HT1080 (cell line): ENCODE data around the gene MYLK3. TPM values are rescaled to one million over a fixed set of nuclear protein-coding genes. Genes with fewer than 3 reads are reported as not detected.
"Not testable (repeated sequence)": the region's sequence is repeated elsewhere in the genome, so short reads cannot be mapped to it uniquely, and the experiment has no call there.

ENCODE experiments used
- DNase-seq: peaks from one replicate; pipeline ENCODE4 v3.0.0-alpha.2; 2015; ENCODE audit warnings: low read depth
- total RNA-seq: library from RNA; depleted of rRNA; stranded (reverse); fragments of >200 nt; shearing (Covaris generic); gene quantifications from 2 replicates; pipeline ENCODE4 v1.2.3, GENCODE V29; 2014; rRNA removed

The MYLK3 gene
- total RNA-seq, 1 experiment from 2014 or later: 0.19 TPM

DNA sequence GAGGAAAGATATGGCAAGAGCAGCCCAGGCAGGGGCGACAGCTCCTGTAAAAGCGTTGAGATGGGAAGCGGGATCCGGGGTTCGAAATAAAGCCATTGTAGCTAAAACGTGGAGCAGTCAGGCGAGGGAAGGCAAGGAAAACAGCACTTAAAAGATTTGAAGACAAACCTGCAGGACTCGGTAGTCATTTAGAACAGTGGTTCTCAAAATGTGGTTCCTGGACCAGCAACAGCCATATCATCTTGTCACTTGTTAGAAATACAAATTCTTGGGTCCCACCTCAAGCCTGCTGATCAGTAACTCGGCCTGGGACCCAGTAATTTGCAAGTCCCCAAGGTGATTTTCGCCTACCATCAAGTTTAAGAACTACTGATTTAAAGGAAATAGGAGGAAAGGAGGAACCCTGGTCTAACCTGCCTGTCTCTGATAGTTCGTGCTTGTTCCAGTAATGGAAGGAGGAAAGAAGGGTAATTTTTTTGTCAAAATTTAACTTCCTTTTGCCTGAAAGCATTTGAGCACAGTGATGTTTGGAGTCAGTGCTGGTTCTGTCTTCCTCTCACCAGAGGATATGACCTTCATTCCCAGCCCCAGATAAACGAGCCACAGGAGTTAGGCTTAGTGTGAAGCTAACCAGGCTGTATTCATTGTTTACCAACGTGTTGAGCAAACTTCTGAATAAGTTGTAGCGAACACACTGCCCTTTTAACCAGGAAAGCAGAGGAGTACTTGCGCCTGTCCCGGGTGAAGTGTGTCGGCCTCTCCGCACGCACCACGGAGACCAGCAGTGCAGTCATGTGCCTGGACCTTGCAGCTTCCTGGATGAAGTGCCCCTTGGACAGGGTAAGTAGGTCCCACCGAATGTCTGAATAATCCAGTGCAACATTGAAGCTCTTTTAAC is 57.6 kb downstream of the MYLK3 start:
- DNase-seq: no peak

DNA sequence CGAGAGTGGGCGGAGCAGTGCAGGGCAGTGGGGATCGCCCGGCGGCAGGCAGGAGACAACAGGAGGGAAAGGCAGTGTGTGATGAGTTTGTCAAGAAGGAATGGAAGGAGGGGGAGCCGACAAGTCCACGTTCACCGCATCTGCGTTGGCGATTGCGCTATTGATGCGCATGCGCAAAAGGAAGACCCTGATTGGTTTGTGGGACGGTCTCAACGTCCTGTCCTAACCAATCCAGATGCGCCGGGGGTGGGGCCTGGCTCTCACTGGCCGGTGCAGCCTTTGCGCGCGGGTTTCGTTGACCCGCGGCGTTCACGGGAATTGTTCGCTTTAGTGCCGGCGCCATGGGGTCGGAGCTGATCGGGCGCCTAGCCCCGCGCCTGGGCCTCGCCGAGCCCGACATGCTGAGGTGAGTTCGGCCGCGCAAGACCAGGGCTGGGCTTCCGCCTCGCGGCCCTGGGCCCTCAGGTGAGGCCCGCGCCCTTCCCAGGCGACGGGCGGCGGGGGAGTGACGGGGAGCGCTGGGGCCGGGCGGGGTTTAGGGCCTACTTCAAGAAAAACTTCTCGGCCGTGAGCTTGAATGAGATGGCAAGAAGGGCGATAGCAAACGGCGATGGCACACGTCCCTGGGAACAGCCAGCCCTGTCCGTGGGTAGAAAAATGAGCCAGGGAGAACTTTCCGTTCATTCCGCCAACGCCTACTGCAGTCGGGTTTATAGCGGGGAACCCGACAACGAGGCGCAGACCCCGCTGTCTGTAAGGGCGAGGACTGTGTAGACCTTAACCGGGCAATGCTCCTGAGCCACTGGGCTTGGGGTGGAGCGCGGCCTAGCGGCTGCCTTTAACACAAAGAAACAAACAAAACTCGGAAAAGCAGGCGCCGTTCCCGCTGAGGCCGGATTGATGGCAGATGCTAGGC is 58.5 kb downstream of the MYLK3 start, which contains the start of gene ORC6:
Gene ORC6 (plus strand): TSS at position 295 of the 916 bp plus-strand sequence. CDS start 47 bp downstream, at position 342.
- peak; percentile 92 for DNase-seq

DNA sequence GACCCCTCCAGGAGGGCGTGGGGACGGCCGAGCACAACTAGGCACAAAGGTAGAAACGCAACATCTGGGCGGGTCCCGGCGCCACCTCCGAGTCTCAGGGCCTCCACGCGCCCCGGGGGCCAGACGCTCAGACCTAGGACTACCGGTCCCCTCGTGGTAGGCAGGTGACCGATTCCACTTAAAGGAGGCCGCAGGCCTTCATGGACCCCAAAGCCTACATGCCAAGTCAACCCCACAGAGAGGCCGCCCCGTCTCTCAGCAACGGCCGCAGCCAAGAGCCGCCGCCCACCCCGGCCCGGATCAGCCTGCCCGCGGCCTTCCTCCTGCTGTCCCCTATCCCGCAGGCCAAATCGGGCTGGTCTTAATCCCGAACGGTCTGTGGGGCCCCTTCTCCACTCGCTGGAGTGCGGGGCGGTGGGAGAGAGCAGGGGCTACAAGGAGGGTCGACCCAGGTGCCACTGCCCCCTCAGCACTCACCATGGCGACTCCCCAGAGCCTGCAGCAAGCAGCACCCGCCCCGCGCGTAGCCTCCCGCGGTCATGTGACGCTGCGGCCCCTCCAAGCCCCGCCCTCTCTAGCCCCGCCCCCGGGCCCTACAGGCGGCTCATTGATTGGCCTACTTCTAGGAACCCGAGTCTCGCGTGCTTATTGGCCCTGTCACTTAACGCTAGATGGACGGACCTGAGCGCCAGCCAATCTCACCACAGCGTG is 59.3 kb downstream of the MYLK3 start, which contains the start of gene VPS35:
Gene VPS35 (minus strand): TSS at position 525 of the 711 bp plus-strand sequence. CDS start 45 bp downstream, at position 480.
- DNase-seq: peak; percentile 95

DNA sequence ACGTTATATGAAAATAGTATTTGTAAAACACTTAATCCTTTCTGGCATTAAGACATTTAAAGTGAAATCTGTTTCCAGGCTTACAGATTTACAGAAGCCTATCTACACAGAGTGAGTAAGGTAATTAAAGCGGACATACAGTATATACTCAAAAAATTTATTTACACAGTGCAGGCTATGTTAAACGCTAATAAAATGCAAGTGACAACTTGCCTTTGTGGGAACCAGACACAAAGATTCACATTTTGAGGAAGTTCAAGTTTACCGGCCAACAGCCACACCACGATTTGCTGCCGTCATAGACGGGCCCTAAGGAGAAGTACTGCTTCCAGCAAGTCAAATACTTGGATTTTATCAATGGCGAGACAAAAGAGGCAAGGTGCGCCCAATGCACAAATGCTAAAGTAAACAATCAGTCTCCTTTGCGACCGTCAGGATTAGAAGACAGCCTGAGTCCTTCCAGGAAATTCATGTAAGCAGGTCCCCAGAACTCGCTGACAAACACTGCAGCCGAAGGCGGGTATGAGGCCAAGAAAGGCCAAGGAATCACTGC is 60.0 kb downstream of the MYLK3 start:
- no peak for DNase-seq

DNA sequence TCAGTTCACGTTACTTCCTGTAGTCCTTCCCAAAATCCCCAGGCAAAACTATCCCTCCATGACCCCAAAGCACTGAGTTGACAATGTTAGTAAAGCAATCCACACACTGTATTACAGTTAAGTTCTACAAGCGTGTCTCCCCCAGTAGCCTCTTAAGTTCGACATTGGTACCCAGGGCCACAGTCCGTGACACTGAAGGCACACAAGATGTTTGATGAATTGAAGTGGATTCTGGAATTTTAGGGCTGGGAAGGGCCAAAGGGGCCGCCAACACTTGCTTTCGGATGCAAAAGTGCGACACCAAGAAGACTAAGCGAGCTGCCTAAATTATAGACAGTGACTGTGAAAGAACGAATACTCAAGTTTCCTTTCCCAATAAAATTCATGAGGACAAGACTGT is 60.7 kb downstream of the MYLK3 start:
- DNase-seq: no peak

DNA sequence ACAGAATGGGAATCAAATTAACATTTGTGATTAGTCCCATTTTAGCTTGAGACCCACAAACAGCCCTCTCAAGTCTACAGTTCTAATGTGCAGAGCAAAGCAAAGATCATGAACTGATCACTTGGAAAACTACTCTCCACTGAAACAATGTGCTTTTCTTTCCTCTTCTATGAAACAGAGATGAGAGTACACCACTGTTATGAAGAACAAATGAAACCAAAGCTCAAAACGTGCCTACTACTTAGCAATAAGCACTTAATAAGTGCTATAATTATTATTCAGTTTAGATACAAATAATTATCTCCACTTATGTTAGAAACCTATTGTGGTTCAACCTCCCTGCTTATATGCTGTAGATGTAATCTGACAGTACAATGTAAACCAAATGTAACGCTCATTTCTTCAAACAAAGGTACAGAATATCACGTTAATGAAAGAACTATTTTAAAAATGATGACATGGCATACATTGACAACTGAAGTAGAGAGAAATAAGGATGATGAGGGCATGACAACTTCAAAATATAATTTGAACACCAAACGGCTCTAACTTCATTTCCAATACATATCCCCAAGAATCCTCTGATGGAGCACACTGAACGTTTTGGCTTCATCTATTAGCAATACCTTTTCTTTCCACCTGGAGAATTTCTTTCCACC is 61.2 kb downstream of the MYLK3 start:
- DNase-seq: no peak

DNA sequence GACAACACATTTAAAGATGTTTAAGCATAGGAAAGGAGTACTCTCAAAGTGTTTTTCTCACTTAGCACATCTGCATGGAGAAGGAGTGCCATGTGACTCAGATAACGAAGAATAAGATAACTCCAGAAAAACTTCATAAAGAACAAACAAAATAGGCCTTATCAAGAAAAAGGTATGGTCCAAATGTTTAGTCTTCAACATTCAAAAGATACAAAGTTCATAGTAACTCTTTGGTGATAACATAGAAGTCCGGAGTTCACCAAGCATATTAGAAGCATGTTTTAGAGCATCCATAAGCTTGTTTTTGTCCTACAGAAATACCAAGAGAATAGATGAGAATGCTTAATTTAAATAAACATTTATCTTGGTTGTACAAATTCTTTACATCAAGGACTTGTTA is 66.3 kb downstream of the MYLK3 start:
- DNase-seq: not testable (repeated sequence)

DNA sequence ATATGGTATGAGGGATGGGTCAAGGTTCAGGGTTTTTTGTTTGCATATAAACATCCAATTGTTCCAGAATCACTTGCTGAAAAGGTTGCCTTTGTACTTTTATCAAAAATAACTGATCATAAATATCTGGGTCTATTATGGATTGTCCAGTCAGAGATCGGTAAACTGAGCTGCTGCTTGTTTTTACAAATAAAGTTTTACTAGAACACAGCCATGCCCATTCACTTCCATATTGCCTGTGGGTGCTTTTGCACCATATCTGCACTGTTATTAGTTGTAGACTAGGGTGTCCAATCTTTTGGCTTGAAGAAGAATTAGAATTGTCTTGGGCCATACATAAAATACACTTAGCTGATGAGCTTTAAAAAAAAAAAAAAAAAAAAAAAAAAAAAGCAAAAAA is 70.2 kb downstream of the MYLK3 start:
- not testable (repeated sequence) for DNase-seq

DNA sequence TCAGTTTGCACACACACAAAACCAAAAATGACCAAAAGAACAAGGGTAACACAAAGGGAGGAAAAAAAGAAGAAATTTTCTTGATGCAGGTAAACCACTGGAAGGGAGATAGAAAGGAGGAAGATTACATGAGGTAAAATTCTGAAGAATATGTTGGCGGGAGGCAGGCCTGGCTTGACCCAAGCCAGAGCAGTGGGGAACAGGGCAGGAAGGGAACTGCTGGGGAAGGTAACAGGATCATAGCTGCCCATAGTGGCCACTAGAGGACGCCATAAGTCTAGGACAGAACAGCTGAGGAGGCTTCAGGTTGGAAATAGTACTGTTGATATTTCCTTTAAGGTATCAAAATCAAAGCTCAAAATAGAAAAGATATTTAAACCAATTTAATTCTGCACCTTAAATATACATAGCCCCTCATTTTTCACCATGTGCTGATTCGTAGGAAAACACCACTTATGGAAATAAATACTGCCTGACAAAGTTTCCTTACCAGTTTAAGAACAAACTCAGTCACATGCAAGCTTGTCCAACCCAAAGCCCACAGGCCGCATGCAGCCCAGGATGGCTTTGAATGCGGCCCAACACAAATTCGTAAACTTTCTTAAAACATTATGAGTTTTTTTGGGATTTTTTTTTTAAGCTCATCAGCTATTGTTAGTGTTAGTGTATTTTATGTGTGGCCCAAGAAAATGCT is 74.7 kb downstream of the MYLK3 start:
- DNase-seq: peak; percentile 68

DNA sequence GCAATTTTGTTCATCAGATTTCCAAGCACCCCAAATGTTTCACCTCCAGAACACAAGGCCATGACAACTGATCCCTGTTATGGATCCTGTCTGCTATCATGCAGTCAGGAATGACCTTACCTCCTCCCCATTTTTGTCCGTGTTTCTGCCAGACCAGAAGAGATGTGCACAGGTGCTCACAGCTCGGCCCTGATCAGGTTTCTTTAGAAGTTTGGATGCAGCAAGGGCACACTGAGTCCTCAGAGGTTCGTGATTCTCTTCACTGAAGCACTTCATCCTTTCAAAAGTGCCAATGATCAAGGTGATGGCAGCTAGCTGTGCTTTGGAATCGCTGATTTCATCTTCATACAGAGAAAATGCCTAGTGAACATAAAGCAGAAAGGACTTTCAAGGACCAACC is 86.0 kb downstream of the MYLK3 start:
- no peak for DNase-seq

DNA sequence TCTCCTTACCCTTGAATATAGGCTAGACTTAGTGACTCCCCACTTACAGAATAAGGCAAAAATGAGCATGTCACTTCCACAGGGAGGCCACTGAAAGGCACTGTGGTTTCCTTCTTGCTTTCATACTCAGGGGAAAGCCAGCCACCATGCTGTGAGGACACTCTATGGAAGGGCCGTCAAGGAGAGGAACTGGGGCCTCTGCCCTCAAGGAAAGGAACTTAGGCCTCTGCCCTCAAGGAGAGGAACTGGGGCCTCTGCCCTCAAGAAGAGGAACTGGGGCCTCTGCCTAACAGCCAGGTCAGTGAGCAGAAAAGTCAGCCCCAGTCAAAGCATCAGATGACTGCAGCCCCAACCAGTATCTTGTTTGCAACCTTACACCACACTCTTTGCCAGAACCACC is 89.2 kb downstream of the MYLK3 start:
- DNase-seq: no peak

Other genes starting within 250 kb of the MYLK3 start
- 33.3 and 38.1 TPM in 2 replicates for gene SHCBP1, start 127.0 kb downstream of the MYLK3 start, total RNA-seq
- 58.9 and 66.1 TPM in 2 replicates for gene VPS35, start 59.2 kb downstream of the MYLK3 start, total RNA-seq
- gene ORC6, start 58.7 kb downstream of the MYLK3 start, total RNA-seq: 44.9 and 47.7 TPM in 2 replicates
- gene C16orf87, start 82.8 kb upstream of the MYLK3 start, total RNA-seq: 3.5 and 5.6 TPM in 2 replicates
- gene GPT2, start 136.0 kb upstream of the MYLK3 start, total RNA-seq: 19.6 and 20.7 TPM in 2 replicates
- 71.1 and 71.3 TPM in 2 replicates for gene DNAJA2, start 225.3 kb upstream of the MYLK3 start, total RNA-seq